ENCODE data around the gene CDK5RAP2.

DNA sequence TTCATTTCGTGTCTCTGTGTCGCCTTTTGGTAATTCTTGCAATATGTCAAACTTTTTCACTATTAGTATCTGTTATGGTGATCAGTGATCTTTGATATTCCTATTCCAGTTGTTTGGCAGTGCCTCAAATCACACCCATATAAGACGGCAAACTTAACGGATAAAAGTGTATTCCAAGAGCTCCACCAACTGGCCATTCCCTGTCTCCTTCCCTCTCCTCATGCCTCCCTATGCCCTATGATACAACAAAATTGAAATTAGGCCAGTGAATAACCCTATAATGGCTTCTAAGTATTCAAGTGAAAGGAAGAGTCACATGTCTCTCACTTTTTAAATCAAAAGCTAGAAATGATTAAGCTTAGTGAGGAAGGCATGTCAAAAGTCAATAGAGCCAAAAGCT is 74.8 kb downstream of the CDK5RAP2 start:
- no peak for TF ChIP-seq CTCF (IDR thresholded peaks at IDR 0.05; ENCODE audit: poor library complexity)
- TF ChIP-seq EZH2 (IDR thresholded peaks at IDR 0.05; ENCODE audit: borderline replicate concordance), result no peak
